Measurements from ENCODE around the gene LSAMP.
"Not testable (repeated sequence)": the region's sequence is repeated elsewhere in the genome, so short reads cannot be mapped to it uniquely, and the experiment has no call there.

Gene LSAMP

DNA sequence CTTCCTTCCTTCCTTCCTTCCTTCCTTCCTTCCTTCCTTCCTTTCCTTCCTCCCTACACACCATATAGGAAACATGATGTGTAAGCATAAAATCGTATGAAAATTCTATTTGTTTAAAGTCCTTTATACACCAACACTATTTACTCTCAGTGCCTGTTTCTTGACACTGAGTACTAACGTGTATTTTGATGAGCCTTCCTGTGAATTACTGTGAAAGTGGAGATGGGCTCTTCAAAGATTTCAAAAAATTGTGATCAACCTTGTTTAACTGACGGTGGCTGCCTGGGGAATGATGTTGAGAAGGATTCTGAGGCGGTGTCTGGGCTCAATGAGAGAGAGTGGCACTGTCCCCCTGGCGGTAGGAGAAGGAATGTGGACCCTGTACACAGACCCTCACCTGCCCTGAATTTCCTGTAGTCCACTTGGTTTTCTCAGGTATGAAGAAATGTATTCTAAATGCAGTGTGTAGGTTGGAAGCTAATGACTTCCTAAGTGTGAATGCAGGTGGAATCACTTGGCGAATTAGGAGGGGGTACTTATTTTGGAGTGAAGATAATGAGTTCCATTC lies 584.0 kb downstream of the LSAMP start:
- DNase-seq = no peak

DNA sequence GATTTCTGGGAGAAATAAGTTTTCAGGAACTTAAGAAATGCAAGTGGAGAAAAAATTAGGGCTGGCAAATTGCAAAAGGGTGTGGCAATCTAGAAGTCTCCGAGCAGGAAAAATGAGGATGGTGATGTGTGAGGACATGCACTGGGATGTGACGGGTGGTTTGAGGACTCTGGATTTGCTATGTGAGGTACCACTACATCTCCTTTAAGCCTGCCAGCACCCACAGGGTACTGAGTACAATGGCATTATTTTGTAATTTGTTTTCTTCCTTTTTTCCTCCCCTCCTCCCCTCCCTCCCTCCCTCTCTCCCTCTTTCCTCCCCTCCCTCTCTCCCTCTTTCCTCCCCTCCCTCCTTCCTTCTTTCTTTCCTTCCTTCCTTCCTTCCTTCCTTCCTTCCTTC lies 584.5 kb downstream of the LSAMP start:
- DNase-seq = no peak

DNA sequence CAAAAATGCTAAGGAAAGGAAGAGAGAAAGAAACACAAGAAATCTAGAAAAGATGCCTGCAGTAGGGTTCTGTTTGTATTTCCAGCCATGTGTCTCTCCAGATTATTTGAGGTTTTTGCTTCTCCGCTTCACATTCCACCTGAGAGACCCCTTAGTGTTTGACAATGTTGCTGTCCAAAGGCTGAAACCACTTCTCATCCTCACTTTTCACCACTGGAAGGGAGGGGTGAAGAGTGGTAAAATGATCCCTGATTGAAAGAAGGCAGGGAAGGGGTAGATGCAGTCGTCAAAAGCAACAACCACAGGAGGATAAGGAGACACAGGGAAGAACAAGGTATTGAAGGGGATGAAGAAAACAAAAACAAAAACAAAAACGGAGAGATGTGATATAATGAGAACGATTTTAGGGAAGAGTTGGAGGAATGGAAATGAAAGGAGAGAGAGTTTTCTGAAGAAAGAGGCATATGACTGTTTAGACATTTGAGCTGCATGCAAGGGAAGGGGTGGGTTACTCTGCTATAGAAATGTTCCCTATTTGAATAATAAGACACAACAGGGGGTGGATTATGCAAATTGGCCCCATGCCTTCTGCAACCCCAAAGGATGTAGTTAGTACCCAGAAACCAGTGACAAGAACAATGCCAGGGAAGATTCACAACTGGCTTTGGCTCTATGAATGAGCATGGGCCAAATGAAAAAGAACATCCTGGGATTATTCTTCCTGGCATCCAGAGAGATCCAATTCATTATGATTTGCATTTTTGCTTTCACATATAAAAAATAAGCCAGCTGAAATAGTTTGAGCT lies 586.1 kb downstream of the LSAMP start:
- DNase-seq = no peak

DNA sequence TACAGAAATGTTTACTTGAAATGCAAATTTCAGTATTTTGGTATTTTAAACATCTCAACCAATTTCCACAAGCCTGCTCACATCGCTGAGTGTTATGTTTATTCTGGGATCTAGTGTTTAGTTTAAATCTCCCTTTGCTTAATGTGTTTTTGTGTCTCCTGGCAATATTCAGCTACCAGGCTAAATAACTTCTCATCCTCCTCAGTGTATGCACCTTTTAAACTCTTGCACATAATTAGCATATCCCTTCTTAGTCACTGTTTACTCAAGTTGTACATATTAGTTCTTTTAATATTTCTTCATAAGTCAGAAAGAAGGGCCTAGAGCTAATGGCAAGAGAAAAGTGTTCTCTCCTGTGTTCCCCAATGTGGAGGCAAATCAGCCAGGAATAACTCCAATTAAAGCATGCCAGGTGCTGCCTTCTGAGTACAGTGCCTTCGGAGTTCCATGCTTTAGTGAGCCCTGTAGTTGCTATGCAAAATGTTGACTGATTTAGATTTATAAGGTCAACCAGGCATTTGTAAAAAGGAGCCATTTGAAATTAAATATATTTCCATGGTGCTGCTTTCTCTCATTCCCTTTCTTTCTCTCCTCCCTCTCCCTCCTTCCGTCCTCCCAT lies 587.7 kb downstream of the LSAMP start:
- DNase-seq = no peak

DNA sequence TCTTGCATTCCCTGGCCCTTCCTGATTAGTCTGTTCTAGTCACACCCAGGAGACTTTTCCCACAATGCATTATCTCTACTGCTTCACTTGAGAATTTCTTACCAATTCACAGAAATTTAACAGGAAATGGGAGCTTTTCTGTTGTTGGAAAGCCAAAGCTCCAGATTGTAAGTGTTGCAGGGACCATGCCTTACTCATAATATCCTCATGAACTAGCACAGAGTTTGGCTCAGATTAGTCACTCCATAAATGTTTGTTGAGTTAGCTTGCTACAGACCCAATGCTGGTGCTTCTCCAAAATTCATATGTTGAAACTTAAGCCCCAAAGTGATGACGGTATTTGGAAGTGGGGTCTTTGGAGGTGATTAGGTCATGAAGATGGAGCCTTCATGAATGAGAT lies 589.4 kb downstream of the LSAMP start:
- no peak for DNase-seq

DNA sequence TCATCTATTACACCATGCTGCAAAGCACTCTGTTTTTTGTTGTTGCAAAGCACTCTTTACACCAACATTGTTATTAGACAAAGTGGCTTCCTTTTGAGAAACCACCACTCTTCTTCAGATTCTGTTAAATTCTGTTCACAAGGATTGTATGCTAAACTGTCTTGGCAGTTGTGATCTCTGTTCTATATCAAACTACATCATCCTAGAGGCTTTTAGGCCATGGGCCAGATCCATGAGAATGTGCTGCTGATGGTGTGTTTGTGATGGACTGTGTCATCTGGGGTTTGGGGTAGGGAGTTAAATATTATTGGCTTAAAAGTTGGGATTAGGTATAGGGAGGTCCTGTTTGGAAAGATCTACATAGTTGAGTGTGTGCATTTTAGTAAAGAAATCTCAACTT lies 592.2 kb downstream of the LSAMP start:
- DNase-seq = no peak

DNA sequence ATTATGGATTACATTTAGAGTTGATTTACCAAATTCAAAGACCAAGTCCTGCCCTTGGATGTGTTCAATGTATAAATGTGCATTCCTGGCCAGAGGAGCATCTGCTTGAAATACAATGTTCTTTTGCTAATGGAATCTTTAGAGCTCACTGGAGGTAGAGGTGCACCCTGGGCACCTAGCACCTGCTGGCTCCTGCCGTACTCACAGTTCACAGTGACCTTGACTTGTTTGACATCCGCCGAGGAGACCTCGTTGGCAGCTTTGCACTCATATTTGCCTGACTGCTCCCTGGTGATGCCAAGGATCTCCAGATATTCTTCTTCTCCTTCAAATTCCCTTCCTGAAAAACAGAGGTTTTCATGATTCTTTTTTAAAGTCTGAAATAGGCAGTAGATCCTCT lies 593.0 kb downstream of the LSAMP start:
- DNase-seq = no peak

DNA sequence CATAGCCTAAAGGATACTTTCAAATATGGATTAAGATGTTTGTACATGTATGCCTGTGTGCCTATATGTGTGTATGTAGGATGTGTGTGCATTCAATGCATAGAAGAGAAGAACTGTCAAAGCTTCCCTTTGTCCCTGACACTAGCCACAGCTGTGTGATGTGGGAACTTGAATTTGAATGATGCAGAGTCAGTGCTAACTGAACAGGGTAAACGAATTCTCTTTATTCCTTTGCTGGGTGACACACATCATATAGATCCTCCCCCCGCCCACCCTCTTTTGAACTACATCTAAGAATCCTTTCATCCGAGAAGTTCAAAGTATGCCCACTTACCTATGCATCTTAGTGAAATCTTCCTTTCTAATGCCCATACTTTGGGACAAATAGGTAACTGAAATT lies 593.7 kb downstream of the LSAMP start:
- DNase-seq = no peak

DNA sequence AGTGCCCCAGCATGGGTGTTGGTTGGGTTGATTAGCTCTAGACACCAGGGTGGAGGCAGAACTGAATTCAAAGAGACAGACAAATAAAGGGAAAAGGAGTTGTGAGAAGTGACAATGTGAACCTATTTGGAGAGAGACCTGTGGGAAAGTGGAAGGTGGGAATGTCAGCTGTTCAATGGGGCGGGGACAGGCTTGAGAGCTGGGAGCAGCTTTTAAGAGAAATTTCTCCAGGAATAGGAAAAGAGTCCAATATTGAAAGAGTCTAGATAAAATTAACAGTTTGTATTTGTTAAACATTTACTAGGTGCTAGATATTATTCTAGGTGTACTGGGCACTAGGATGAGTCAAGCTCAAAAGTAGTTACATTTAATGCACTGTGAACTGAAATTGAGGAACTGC lies 596.6 kb downstream of the LSAMP start:
- DNase-seq = no peak

DNA sequence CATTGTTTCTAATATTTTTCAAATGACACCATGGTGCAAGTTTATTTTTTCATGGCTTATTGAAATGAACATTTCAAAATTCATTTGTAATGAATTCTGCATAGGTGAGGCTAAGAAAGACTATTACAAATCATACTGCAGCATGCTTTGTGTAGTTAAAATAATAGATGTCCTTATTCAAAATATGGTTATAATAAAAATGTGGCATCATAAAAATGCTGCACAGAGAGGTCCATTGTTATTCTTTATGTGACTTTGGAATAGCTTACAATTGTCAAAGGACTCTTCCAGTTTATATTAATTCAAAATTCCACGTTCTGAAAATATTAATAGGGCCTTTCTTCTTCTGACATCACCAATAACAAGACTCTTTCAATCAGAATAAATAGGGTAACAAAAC lies 599.3 kb downstream of the LSAMP start:
- no peak for DNase-seq

DNA sequence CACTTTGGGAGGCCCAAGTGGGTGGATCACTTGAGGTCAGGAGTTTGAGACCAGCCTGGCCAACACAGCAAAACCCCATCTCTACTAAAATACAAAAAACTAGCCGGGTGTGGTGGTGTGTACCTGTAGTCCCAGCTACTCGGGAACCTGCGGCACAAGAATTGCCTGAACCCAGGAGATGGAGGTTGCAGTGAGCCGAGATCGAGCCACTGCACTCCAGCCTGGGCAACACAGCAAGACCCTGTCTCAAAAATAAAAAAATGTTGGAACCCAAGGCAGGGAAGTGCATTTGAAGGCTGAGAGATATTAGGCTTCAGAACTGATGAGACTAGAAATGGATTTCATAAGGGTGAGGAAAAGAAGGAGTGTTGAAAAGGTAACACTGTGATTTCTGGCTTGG lies 600.6 kb downstream of the LSAMP start:
- not testable (repeated sequence) for DNase-seq

DNA sequence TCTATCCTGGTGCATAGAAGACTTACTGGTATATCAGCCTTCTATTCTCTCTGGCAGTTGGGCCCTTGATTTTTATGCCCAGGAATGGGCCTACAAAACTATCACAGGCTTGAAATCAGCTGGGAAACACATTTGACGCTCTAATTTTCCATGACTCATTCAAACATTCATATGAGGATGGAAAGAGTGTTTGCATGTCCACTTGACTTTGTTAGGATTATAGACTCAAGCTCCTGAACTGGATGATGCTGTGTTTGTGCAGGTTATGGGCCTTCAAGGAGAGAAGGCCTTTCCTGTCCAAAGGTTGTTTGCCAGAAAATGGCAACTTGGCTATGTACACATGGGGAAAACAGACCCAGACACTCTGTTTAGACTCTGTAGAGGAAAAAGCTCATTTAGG lies 602.1 kb downstream of the LSAMP start:
- DNase-seq = no peak

DNA sequence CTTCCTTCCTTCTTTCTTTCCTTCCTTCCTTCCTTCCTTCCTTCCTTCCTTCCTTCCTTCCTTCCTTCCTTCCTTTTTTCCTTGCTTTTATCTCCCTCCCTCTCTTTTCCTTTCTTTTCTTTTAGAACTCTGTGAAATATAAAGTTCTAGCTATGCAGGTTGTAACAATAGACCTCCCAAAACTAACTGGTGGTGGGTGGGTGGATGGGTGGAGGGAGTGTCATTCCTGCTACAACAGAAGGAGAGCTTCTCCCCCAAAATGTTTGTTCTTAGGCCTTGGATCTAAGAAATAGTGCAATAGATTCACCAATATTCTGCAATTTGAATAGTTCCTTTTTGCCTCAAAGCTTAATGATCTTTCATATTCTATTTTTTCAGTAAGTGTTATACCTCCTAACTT lies 606.0 kb downstream of the LSAMP start:
- DNase-seq = no peak

DNA sequence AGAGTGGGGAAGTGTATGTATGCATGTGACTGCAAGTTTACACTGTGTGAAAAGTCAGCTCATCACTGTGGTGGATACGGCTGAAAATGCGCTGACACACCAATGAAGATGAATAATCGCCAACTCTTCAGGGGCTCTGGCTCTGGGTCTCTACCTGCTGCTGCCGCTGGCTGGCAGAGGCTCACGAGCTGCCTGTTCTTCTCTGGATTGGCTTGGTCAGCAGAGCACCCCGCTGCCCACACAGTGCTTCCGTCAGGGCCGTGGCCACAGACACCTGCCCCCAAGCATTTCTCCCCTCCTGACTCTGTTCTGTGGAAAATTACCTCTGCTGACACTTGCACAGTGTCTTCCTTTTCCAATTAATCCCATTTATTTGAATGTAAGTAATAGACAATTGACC lies 606.5 kb downstream of the LSAMP start:
- no peak for DNase-seq

DNA sequence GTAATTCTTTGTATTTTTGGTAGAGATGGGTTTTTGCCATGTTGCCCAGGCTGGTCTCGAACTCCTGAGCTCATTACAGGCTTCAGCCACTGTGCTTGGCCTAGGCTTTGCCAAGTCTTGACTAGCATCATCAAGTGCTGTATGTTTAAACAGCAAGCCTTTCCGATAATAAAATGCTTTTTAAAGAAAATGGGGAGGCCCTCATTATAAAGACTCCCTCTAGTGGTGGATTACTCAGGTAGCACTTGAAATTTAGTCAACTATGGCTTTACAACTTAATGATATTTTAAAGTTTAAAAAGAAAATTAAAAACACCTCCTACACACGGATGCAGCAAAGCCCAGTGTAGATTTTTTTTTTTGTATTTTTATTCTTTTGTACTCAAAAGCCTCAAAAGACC lies 608.3 kb downstream of the LSAMP start:
- DNase-seq = peak; percentile 17

DNA sequence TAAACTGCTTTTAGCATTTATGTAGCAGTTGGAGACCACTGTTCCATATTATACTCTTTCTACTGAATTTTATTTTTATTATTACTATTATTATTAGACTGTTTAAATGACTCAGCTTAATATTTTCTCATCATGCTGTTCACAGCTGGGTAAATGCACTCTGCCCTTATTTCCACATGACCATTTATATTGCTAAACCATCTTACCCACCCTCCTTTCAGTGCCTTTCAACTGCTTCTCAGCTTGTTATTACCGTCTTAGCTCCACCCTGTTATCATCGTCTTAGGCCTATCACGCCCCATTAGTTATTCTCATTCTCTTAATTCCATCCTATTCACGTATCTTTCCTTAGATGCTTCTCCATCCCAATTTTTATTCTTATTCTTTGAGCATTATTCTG lies 609.3 kb downstream of the LSAMP start:
- DNase-seq = no peak

DNA sequence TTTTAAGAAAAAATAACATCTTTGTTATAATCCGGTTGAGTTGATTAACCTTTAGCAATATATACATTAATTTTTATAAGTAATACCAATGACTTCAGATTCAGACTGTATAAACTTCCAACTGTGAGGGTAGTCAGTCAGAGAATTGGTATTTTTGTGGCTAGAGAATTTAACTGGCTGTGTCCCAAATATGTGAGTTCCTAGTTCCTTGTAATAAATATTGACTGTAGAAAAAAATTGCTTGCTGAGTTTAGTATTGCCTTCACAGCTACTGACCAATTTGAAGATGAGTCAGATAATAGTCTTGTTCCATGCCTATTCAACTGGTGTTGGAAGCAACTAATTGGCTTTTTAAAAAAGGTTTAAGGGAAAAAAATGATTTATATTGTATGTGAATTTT lies 611.2 kb downstream of the LSAMP start:
- no peak for DNase-seq

DNA sequence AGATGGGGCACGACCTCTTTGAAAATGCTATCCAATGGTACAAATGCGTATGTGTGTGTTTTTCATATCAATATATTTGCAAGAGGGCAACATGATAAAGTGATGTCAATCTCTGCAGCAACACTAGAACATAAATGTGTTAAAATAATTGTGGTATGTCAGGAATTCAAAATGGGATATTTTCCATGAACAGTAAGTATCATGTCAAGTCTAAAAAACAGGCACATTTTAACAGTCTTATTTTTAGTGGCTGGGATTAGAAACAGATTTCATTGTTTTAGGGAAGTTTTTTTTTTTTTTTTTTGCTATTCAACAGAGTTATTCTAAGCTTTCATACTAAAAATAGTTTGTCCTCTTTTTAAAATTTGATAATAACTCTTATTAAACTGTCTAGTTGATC lies 612.2 kb downstream of the LSAMP start:
- DNase-seq = no peak

DNA sequence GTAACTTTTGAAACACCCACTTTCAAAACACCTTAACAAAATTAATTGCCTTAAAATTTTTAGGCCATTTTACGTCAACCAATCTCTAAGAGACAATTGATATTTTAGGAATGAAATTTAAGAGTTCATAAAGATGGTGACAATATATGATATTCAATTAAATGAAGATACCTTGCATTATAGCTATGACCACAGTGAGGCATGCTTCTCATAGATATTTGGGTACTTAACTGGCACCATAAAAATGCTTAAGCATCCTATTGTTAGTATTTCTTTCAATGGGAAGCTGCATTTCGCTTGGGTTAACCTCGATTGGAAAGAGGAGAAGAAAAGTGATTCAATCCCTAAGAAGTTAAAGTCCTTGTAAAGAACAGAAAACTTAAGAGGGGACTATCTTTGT lies 613.0 kb downstream of the LSAMP start:
- no peak for DNase-seq

DNA sequence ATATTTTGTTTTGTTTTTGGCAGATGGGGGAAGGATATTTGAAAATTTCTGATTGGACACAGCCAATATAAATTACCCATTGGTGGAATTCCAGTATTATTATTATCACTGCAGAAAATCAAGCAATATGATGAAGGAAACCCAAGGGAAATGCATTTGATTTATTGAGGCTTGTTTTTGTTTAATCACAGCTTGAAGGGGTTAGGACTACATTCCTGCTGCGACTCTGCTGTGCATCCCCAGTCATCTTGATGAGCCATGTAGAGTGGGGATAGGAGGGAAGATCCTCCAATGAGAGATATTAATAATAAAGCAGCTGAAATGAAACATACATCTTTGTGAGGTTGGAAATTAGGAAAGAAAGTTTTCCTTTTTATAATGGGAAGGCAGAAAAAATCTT lies 613.4 kb downstream of the LSAMP start:
- no peak for DNase-seq

DNA sequence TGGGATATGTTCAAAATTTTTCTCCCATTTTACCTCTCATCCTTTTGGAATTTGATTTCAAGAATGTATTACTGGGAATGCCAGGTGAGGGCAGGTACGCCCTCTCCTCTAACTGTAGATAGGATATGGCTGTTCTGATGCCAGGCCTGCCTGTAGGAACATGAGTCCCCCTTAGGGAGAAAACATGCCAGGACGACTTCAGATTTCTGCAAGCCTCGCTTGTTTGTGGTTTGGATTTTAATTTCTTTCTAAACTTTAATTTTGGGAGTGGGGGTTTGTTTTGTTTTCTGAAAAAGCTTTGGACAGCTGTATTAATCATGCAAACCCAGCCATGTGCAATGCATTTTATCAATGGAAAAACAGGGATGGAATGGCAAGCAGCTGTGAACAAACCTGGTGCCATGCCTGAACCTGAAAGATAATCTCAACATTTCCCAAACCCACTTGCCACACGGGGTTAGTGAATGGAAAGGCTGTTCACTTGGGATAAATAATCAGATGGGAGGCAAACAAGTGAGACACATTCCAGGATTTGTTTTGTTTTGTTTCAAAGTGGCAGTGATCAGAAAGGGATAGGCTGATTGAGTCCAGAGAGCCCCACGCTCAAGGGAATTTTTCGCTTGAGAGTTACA lies 614.4 kb downstream of the LSAMP start:
- no peak for DNase-seq

DNA sequence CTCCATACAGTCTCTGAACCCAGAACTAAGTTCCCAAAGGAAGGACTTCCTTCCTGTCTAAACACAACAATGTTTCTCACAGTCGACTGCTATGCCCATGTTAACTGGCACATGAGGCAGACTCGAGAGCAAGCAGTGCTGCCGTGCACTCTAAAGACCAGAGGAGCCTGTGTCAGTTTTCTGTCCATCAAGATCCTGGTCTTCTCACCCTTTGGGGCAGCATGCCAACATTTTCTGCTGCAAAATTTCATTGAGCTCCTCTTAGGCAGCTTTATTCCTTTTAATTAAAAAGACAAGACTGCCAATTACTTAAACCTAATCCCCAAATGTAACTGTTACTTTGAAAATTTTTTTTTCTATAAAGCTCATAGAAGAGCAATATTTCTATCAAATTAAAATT lies 616.9 kb downstream of the LSAMP start:
- DNase-seq = no peak

DNA sequence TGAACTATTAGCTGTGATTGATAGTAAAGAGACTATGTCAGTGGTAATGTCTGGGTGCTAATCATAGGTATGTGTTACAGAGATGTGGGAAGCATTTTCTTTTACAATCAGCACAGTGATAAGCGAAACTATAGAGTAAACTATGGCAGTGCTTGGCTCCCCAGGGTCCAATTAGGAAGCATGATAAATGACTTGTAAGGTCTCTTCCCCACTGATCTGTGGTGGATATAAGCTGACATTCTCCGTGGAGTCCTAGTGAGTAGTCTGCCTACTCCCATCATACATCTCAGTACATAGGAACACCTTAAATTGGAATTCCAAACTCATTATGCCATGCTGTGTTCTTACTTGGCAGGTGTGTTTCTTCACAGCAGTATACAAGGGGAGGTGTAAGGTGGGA lies 617.8 kb downstream of the LSAMP start:
- no peak for DNase-seq

DNA sequence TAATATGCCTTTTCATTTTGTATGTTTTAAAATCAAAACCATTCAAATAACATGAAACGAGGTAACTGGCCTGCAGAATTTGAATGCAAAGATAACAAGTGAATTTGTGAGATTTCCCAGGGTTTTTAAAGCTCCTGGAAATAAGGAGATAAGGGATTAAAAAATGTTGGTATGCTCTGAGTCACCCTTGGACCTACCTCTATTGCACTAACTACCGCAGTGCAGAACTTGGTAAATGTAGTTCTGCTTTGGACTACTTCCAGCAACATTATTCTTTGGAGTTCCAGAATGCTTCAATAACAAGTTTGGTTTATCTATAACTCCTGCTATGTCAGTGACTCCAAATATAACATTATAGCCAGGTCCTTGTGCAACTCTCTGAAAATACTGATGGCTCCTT lies 620.2 kb downstream of the LSAMP start:
- no peak for DNase-seq

Data from activated CD4-positive, alpha-beta T cell treated with anti-CD3 and anti-CD28 coated beads, Interleukin-2, Interleukin-6, amounts not matched to agents 100 ng/mL and 50 ng/mL, durations not matched to agents 16 hours and 8 hours (primary cell).